Prostate gland (tissue), 2 donors: ENCODE results near the gene MINAR1.

Experiments
- POLR2A ChIP-seq: fragments of 450-650 bp; IDR thresholded peaks from one replicate; pipeline ENCODE4 v1.6.1; 2016; ENCODE audit warnings: antibody characterized with exemption, mild to moderate bottlenecking
- POLR2AphosphoS5 ChIP-seq: sonication (generic); formaldehyde crosslinking; IDR thresholded peaks from one replicate; pipeline ENCODE4 v1.6.1; 2017; ENCODE audit warnings: antibody characterized with exemption
- TF ChIP-seq, protein P1 (sequence below), 4 experiments: fragments of 200-600 bp in 2 of 4; fragments of 450-650 bp in 2 of 4; sonication (generic) in 2 of 4; IDR thresholded peaks; 1 replicate in 3 of 4; 2 replicates in 1 of 4; pipeline ENCODE4 v1.5.1; 2016 to 2019; ENCODE audit warnings: antibody characterized with exemption in 4 of 4, mild to moderate bottlenecking in 2 of 4, moderate library complexity in 2 of 4

- TF ChIP-seq, protein P1, sequence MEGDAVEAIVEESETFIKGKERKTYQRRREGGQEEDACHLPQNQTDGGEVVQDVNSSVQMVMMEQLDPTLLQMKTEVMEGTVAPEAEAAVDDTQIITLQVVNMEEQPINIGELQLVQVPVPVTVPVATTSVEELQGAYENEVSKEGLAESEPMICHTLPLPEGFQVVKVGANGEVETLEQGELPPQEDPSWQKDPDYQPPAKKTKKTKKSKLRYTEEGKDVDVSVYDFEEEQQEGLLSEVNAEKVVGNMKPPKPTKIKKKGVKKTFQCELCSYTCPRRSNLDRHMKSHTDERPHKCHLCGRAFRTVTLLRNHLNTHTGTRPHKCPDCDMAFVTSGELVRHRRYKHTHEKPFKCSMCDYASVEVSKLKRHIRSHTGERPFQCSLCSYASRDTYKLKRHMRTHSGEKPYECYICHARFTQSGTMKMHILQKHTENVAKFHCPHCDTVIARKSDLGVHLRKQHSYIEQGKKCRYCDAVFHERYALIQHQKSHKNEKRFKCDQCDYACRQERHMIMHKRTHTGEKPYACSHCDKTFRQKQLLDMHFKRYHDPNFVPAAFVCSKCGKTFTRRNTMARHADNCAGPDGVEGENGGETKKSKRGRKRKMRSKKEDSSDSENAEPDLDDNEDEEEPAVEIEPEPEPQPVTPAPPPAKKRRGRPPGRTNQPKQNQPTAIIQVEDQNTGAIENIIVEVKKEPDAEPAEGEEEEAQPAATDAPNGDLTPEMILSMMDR (IDR thresholded peaks at IDR 0.05) = no peak
- no peak for TF ChIP-seq POLR2A
- no peak for TF ChIP-seq POLR2AphosphoS5
Observed at GRCh38 chr15:79400650-79401049, 31.5 kb upstream of the MINAR1 start.
